ENCODE data around the gene ARHGEF19. TPM values are rescaled to one million over a fixed set of nuclear protein-coding genes. Genes with fewer than 3 reads are reported as not detected.
"Not testable (repeated sequence)": the region's sequence is repeated elsewhere in the genome, so short reads cannot be mapped to it uniquely, and the experiment has no call there.

The ARHGEF19 gene
- total RNA-seq = 1 to 10 TPM; 1.5 to 4.8 TPM

GRCh38 chr1:16212251-16212961 is at the start of gene ARHGEF19:
Gene ARHGEF19 (minus strand): TSS chr1:16212652. CDS start chr1:16209054, 3,598 bp downstream.
- Histone ChIP-seq H3K4me1 (peaks cover 0 to 22% of the 10 kb centered on the region in 2 donors), H3K27me3 (no peaks in the 10 kb centered on the region), H3K9me3 (no peaks in the 10 kb centered on the region), H3K4me3 (no peak within 1 kb of the TSS), H3K27ac (no peak within 1 kb of the TSS), H3K36me3 (no peaks in the 10 kb centered on the region)
- TF ChIP-seq CTCF (IDR thresholded peaks at IDR 0.05) = no peak
- DNase-seq (ENCODE audit: low spot score) = no peak

DNA sequence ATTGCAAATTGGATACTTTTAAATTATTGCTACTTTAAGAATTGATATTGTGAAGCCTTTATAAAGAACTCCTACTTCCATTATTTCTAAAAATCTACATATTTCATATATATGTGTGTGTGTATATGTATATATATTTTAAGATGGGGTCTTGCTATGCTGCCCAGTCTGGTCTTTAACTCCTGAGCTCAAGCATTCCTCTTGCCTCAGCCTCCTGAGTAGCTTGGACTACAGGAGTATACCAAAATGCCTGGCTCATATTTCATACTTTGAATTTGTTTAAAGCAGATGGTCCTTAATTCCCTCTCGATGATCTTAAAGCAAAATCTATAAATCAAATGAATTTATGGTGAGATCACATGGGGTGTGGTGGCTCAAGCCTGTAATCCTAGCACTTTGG is 49.6 kb upstream of the ARHGEF19 start:
- DNase-seq (ENCODE audit: low spot score) = no peak
- no peak overlapping the region for H3K27ac ChIP-seq
- peaks cover 0 to 17% of the 10 kb centered on the region in 2 donors for H3K4me1 ChIP-seq
- no peaks in the 10 kb centered on the region for H3K27me3 ChIP-seq
- no peak overlapping the region for H3K4me3 ChIP-seq
- no peaks in the 10 kb centered on the region for H3K36me3 ChIP-seq
- H3K9me3 ChIP-seq = no peaks in the 10 kb centered on the region
- no peak for TF ChIP-seq CTCF (IDR thresholded peaks at IDR 0.05)

DNA sequence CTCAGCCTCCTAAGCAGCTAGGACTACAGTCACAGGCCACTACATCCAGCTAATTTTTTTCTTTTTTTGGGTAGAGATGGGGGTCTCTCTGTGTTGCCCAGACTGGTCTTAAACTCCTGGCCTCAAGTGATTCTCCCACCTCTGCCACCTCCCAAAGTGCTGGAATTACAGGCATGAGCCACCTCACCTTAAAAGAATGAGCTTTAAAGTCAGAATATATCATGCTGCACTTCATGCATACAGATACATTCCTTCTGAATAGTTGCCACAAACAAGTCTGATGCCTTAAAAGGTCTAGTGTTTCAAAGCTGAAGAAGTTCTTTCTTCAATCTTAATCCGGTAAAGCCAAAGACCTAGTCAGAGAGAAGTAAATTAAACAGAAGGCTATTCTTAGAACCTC is 48.4 kb upstream of the ARHGEF19 start:
- peaks cover under 1% of the 10 kb centered on the region for H3K36me3 ChIP-seq
- no peak overlapping the region for H3K27ac ChIP-seq
- H3K4me3 ChIP-seq = no peak overlapping the region
- H3K4me1 ChIP-seq = peaks cover 0 to 5% of the 10 kb centered on the region in 2 donors
- no peaks in the 10 kb centered on the region for H3K27me3 ChIP-seq
- H3K9me3 ChIP-seq = no peaks in the 10 kb centered on the region
- DNase-seq (ENCODE audit: low spot score) = no peak
- no peak for TF ChIP-seq CTCF (IDR thresholded peaks at IDR 0.05)

GRCh38 chr1:16258591-16259135 is 46.2 kb upstream of the ARHGEF19 start:
- H3K4me3 ChIP-seq = no peak overlapping the region
- H3K27me3 ChIP-seq = no peaks in the 10 kb centered on the region
- H3K36me3 ChIP-seq = peaks cover 12% of the 10 kb centered on the region
- no peak overlapping the region for H3K27ac ChIP-seq
- no peaks in the 10 kb centered on the region for H3K9me3 ChIP-seq
- peaks cover 0 to 16% of the 10 kb centered on the region in 2 donors for H3K4me1 ChIP-seq
- no peak for DNase-seq (ENCODE audit: low spot score)
- no peak for TF ChIP-seq CTCF (IDR thresholded peaks at IDR 0.05)

GRCh38 chr1:16257968-16258367 is 45.5 kb upstream of the ARHGEF19 start:
- Histone ChIP-seq H3K4me3 (no peak overlapping the region), H3K27me3 (no peaks in the 10 kb centered on the region), H3K36me3 (peaks cover 12% of the 10 kb centered on the region), H3K9me3 (no peaks in the 10 kb centered on the region), H3K27ac (no peak overlapping the region), H3K4me1 (peaks cover 0 to 18% of the 10 kb centered on the region in 2 donors)
- no peak for DNase-seq (ENCODE audit: low spot score)
- TF ChIP-seq CTCF (IDR thresholded peaks at IDR 0.05) = no peak

DNA sequence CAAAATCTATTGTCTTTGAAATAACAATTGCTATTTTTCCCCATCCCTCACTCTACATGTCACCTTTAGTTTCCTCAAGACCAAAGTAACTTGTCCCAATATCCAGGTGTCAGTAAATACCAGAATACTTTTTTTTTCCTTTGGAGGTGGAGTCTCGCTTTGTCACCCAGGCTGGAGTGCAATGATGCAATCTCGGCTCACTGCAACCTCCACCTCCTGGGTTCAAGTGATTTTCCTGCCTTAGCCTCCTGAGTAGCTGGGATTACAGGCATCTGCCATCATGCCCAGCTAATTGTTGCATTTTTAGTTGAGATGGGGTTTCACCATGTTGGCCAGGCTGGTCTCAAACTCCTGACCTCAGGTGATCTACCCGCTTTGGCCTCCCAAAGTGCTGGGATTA is 45.1 kb upstream of the ARHGEF19 start:
- H3K27ac ChIP-seq; DNase-seq (ENCODE audit: low spot score); H3K27me3 ChIP-seq; H3K4me3 ChIP-seq; H3K9me3 ChIP-seq: not testable (repeated sequence)
- Histone ChIP-seq H3K36me3 (peaks cover 16% of the 10 kb centered on the region), H3K4me1 (peaks cover 0 to 18% of the 10 kb centered on the region in 2 donors)

Measured in right atrium auricular region (tissue), 2 donors.